B cell (primary cell): ENCODE results near the gene NEK5. TPM values are rescaled to one million over a fixed set of nuclear protein-coding genes. Genes with fewer than 3 reads are reported as not detected.
"Not testable (repeated sequence)": the region's sequence is repeated elsewhere in the genome, so short reads cannot be mapped to it uniquely, and the experiment has no call there.

ENCODE experiments used
- ATAC-seq: fragments of 200-7000 bp; cut with Tn5 transposase; one replicate; pipeline ENCODE4 v1.10.0; 2021; ENCODE audit warnings: low read depth, mild to moderate bottlenecking, moderate number of reproducible peaks, moderate library complexity
- CTCF ChIA-PET: fragments of 350-600 bp; sonication (Branson Sonifier 250); formaldehyde crosslinking; loops from one replicate; lab custom pipeline; 2021; ENCODE audit warnings: antibody characterized with exemption, inconsistent platforms; lab: Charles Lee
- POLR2A ChIA-PET: fragments of 350-600 bp; sonication (Branson Sonifier 250); formaldehyde crosslinking; loops from one replicate; lab custom pipeline; 2021; ENCODE audit warnings: antibody characterized with exemption; lab: Charles Lee
- DNase-seq: peaks from one replicate; pipeline ENCODE4 v3.0.0; 2013
- H2AFZ ChIP-seq: 2 replicates; pipeline ENCODE4 v1.6.1; 2012; ENCODE audit warnings: mild to moderate bottlenecking, low read depth, low read length; ENCODE audit not compliant: insufficient read depth, poor library complexity, severe bottlenecking
- H3K27ac ChIP-seq, 2 donors: 1 replicate in 1 of 2; 2 replicates in 1 of 2; pipeline ENCODE4 v1.5.1; 2012 to 2013; ENCODE audit warnings: low read length in 2 of 2, mild to moderate bottlenecking in 2 of 2, moderate library complexity in 1 of 2
- H3K27me3 ChIP-seq, 4 experiments: fragments of 200-600 bp in 1 of 4; sonication (generic) in 1 of 4; replicated peaks in 1 of 4; 1 replicate in 2 of 4; 2 replicates in 2 of 4; pipeline versions ENCODE4 v1.6.1 to v1.7.0; 2013 to 2016; ENCODE audit warnings: low read length in 3 of 4, mild to moderate bottlenecking in 2 of 4, mixed read lengths in 1 of 4, moderate library complexity in 1 of 4; ENCODE audit not compliant: insufficient read depth in 4 of 4, control insufficient read depth in 3 of 4; ENCODE audit errors: control extremely low read depth in 1 of 4
- H3K36me3 ChIP-seq, 2 experiments: replicated peaks in 1 of 2; 1 replicate in 1 of 2; 2 replicates in 1 of 2; pipeline versions ENCODE4 v1.6.1 to v1.7.1; 2013; ENCODE audit warnings: low read length in 1 of 2; ENCODE audit not compliant: insufficient read depth in 2 of 2, control insufficient read depth in 1 of 2; ENCODE audit errors: control extremely low read depth in 1 of 2, extremely low read depth in 1 of 2
- H3K4me1 ChIP-seq, 2 donors: fragments of 200-600 bp in 1 of 2; sonication (generic) in 1 of 2; 1 replicate in 1 of 2; 2 replicates in 1 of 2; pipeline versions ENCODE4 v1.5.1 to v1.6.1; 2013 to 2017; ENCODE audit warnings: low read length in 2 of 2; ENCODE audit not compliant: control insufficient read depth in 2 of 2, insufficient read depth in 2 of 2
- H3K4me2 ChIP-seq: replicated peaks from 2 replicates; pipeline ENCODE3; 2012; ENCODE audit warnings: mild to moderate bottlenecking, low read depth, low read length; ENCODE audit not compliant: poor library complexity, severe bottlenecking
- H3K4me3 ChIP-seq, 5 experiments: fragments of 200-600 bp in 1 of 5; sonication (generic) in 1 of 5; 1 replicate in 3 of 5; 2 replicates in 2 of 5; pipeline versions ENCODE4 v1.5.1 to v1.7.0; 2011 to 2016; ENCODE audit warnings: low read length in 4 of 5, mild to moderate bottlenecking in 4 of 5, low read depth in 2 of 5, control low read depth in 1 of 5, moderate library complexity in 1 of 5; ENCODE audit not compliant: insufficient read depth in 1 of 5; ENCODE audit errors: control extremely low read depth in 1 of 5, extremely low read depth in 1 of 5
- H3K79me2 ChIP-seq: fragments of 200-600 bp; sonication (generic); one replicate; pipeline ENCODE4 v1.6.0; 2016; ENCODE audit warnings: low read length; ENCODE audit not compliant: control insufficient read depth, insufficient read depth
- H3K9ac ChIP-seq: fragments of 200-600 bp; sonication (generic); 2 replicates; pipeline ENCODE4 v1.6.1; 2017; ENCODE audit warnings: mild to moderate bottlenecking, low read length, moderate library complexity
- H3K9me3 ChIP-seq, 3 donors: one replicate each; pipeline versions ENCODE4 v1.6.1 to v1.7.1; 2013; ENCODE audit warnings: low read length in 2 of 3; ENCODE audit not compliant: control insufficient read depth in 2 of 3, insufficient read depth in 1 of 3; ENCODE audit errors: control extremely low read depth in 1 of 3
- H4K20me1 ChIP-seq: 2 replicates; pipeline ENCODE4 v1.6.0; 2012; ENCODE audit warnings: mild to moderate bottlenecking, low read length; ENCODE audit not compliant: insufficient read depth, control insufficient read depth, poor library complexity, severe bottlenecking
- H3K27ac Mint-ChIP-seq: one replicate; pipeline ENCODE4 v1.8.0; 2021; ENCODE audit warnings: mixed read lengths
- H3K27me3 Mint-ChIP-seq: one replicate; pipeline ENCODE4 v1.8.0; 2021; ENCODE audit warnings: mixed read lengths
- H3K4me1 Mint-ChIP-seq: one replicate; pipeline ENCODE4 v1.8.0; 2021; ENCODE audit warnings: mixed read lengths
- H3K4me3 Mint-ChIP-seq: one replicate; pipeline ENCODE4 v1.8.0; 2021; ENCODE audit warnings: mixed read lengths
- H3K9me3 Mint-ChIP-seq: one replicate; pipeline ENCODE4 v1.8.0; 2022; ENCODE audit warnings: mixed read lengths; ENCODE audit not compliant: insufficient read depth
- EZH2 ChIP-seq: IDR thresholded peaks from 2 replicates; pipeline ENCODE4 v1.6.1; 2012; ENCODE audit warnings: borderline replicate concordance, low read depth, mild to moderate bottlenecking, moderate library complexity, low read length; ENCODE audit not compliant: insufficient read depth, poor library complexity, severe bottlenecking
- WGBS: methylation state at CpG from one replicate; pipeline ENCODE4 v1.1.5; 2013; ENCODE audit warnings: missing lambda C conversion rate; ENCODE audit not compliant: insufficient coverage; 5-methylcytosine and 5-hydroxymethylcytosine counted together
- intact Hi-C: fragments of 100-400 bp; cut with micrococcal nuclease; formaldehyde crosslinking; loops from one replicate; pipeline ENCODE4 v1.10.0; 2022
- polyA plus RNA-seq: library from polyadenylated mRNA; depleted of rRNA; stranded (reverse); fragments of >200 nt; gene quantifications from 2 replicates; pipeline ENCODE4 v1.2.3, GENCODE V29; 2012
- total RNA-seq, 2 donors: library from RNA; stranded (reverse); fragments of 120-200 nt in 1 of 2; gene quantifications; 1 replicate in 1 of 2; 2 replicates in 1 of 2; pipeline versions ENCODE4 v1.2.3 to v1.2.4, GENCODE V29; 2013 to 2022
- TF ChIP-seq, protein P1 (sequence below): fragments of 200-600 bp; IDR thresholded peaks from one replicate; pipeline ENCODE4 v1.8.0; 2022; ENCODE audit warnings: antibody characterized with exemption, mild to moderate bottlenecking

NEK5 gene
- total and polyA plus RNA-seq, 2 donors (not counting 1 experiment from before 2014, with no cell fraction given): not detected

DNA sequence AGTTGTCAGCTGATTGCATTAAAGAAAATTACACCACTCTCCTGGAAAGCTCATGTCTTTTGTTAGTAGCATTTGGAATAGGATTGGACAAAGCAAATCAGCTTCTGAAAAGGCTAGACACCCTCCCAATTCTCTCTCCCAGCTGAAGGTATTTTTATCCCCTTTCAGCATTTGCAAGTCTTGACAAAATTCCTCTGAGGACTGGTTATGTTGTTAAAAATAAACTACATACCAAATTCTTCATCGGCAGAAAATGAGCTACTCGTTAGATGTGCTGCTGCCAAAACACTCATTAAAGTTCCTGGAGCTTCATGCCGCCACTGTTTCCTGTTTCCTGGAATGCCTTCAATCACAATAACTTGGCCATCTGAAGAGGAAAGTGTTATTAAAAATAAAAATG, 67.3 kb downstream of the NEK5 start:
- Histone ChIP-seq H3K27ac (no peak overlapping the region), H3K4me1 (no peaks in the 10 kb centered on the region), H3K4me3 (no peak overlapping the region), H3K4me2 (no peak overlapping the region), H4K20me1 (no peaks in the 10 kb centered on the region), H3K9ac (no peak overlapping the region), H2AFZ (no peak overlapping the region), H3K9me3 (peaks cover 0 to 20% (median 6%) of the 10 kb centered on the region in 3 donors), H3K36me3 (no peaks in the 10 kb centered on the region), H3K79me2 (no peaks in the 10 kb centered on the region), H3K27me3 (no peaks in the 10 kb centered on the region)
- Mint-ChIP-seq H3K27ac (no peak overlapping the region), H3K4me1 (no peaks in the 10 kb centered on the region), H3K4me3 (no peak overlapping the region), H3K27me3 (no peaks in the 10 kb centered on the region), H3K9me3 (peaks cover 5% of the 10 kb centered on the region)
- CTCF ChIA-PET: no interaction called here
- WGBS: no CpG with 5 or more reads among the region's 3 CpGs
- no peak for DNase-seq
- ATAC-seq: no peak
- intact Hi-C loops: no loop called here
- POLR2A ChIA-PET: no interaction called here
- TF ChIP-seq, protein P1, sequence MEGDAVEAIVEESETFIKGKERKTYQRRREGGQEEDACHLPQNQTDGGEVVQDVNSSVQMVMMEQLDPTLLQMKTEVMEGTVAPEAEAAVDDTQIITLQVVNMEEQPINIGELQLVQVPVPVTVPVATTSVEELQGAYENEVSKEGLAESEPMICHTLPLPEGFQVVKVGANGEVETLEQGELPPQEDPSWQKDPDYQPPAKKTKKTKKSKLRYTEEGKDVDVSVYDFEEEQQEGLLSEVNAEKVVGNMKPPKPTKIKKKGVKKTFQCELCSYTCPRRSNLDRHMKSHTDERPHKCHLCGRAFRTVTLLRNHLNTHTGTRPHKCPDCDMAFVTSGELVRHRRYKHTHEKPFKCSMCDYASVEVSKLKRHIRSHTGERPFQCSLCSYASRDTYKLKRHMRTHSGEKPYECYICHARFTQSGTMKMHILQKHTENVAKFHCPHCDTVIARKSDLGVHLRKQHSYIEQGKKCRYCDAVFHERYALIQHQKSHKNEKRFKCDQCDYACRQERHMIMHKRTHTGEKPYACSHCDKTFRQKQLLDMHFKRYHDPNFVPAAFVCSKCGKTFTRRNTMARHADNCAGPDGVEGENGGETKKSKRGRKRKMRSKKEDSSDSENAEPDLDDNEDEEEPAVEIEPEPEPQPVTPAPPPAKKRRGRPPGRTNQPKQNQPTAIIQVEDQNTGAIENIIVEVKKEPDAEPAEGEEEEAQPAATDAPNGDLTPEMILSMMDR: no peak
- TF ChIP-seq EZH2: no peak

DNA sequence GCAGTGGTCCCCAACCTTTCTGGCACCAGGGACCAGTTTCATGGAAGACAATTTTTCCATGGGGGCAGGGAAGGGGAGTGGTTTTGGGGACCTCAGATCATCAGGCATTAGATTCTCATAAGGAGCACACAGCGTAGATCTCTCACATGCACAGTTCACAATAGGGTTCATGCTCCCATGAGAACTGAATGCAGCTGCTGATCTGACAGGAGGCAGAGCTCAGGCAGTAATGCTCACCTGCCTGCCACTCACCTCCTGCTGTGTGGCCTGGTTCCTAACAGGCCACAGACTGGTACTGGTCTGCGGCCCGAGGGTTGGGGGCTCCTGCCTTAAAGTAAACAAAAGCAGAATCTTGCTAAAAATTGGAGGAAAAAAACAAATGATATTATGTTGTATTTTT, 67.8 kb downstream of the NEK5 start:
- DNase-seq, H4K20me1 ChIP-seq, H3K4me1 ChIP-seq, H3K27ac Mint-ChIP-seq, H3K9ac ChIP-seq, H3K4me3 ChIP-seq, ATAC-seq, H2AFZ ChIP-seq, POLR2A ChIA-PET, H3K27ac ChIP-seq, CTCF ChIA-PET, H3K79me2 ChIP-seq, H3K36me3 ChIP-seq, intact Hi-C loops, H3K27me3 ChIP-seq, H3K4me1 Mint-ChIP-seq, H3K4me3 Mint-ChIP-seq, H3K27me3 Mint-ChIP-seq, H3K9me3 Mint-ChIP-seq, H3K4me2 ChIP-seq: not testable (repeated sequence)
- H3K9me3 ChIP-seq: peaks cover 0 to 16% (median 6%) of the 10 kb centered on the region in 3 donors
- WGBS: 96% methylated on average over 3 of the region's 3 CpGs
